ENCODE measurements around the gene ZC3H12C. TPM values are rescaled to one million over a fixed set of nuclear protein-coding genes. Genes with fewer than 3 reads are reported as not detected.

Gene ZC3H12C
- total and polyA plus RNA-seq, 2 of the 13 experiments (the other 11 are each of a cell fraction or from before 2014, with no cell fraction given): 2.4 to 5.7 TPM

DNA sequence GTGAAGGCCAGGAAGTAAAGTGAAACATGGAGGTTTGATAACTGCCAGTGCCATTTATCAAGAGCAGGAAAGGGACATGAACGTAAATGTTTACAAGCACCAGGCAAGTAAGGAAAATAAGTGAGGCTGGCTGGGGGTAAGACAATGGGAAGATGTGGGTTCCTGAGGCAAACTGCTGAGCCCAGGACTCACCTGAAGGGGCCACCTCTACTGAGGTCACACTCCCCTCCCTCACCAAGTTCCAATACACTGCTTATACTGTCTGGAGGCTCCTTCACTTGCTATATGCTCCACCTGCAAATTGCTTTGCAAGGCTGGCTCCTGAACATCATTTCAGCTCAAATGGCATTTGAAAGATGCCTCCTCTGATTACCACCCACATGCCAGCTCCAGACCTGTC, 10.3 kb upstream of the ZC3H12C start (continued):
- TF ChIP-seq, protein P1, sequence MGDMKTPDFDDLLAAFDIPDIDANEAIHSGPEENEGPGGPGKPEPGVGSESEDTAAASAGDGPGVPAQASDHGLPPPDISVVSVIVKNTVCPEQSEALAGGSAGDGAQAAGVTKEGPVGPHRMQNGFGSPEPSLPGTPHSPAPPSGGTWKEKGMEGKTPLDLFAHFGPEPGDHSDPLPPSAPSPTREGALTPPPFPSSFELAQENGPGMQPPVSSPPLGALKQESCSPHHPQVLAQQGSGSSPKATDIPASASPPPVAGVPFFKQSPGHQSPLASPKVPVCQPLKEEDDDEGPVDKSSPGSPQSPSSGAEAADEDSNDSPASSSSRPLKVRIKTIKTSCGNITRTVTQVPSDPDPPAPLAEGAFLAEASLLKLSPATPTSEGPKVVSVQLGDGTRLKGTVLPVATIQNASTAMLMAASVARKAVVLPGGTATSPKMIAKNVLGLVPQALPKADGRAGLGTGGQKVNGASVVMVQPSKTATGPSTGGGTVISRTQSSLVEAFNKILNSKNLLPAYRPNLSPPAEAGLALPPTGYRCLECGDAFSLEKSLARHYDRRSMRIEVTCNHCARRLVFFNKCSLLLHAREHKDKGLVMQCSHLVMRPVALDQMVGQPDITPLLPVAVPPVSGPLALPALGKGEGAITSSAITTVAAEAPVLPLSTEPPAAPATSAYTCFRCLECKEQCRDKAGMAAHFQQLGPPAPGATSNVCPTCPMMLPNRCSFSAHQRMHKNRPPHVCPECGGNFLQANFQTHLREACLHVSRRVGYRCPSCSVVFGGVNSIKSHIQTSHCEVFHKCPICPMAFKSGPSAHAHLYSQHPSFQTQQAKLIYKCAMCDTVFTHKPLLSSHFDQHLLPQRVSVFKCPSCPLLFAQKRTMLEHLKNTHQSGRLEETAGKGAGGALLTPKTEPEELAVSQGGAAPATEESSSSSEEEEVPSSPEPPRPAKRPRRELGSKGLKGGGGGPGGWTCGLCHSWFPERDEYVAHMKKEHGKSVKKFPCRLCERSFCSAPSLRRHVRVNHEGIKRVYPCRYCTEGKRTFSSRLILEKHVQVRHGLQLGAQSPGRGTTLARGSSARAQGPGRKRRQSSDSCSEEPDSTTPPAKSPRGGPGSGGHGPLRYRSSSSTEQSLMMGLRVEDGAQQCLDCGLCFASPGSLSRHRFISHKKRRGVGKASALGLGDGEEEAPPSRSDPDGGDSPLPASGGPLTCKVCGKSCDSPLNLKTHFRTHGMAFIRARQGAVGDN (CRISPR knock-in tag; IDR thresholded peaks at IDR 0.05): no peak
- TF ChIP-seq ZNF562 (CRISPR knock-in tag; IDR thresholded peaks at IDR 0.05; ENCODE audit: borderline replicate concordance) (no peak), ZNF335 (CRISPR knock-in tag; IDR thresholded peaks at IDR 0.05) (no peak), ZNF674 (CRISPR knock-in tag; IDR thresholded peaks at IDR 0.05; ENCODE audit: low read depth) (no peak)
- TF ChIP-seq, protein P2, sequence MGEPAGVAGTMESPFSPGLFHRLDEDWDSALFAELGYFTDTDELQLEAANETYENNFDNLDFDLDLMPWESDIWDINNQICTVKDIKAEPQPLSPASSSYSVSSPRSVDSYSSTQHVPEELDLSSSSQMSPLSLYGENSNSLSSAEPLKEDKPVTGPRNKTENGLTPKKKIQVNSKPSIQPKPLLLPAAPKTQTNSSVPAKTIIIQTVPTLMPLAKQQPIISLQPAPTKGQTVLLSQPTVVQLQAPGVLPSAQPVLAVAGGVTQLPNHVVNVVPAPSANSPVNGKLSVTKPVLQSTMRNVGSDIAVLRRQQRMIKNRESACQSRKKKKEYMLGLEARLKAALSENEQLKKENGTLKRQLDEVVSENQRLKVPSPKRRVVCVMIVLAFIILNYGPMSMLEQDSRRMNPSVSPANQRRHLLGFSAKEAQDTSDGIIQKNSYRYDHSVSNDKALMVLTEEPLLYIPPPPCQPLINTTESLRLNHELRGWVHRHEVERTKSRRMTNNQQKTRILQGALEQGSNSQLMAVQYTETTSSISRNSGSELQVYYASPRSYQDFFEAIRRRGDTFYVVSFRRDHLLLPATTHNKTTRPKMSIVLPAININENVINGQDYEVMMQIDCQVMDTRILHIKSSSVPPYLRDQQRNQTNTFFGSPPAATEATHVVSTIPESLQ (CRISPR knock-in tag; conservative IDR thresholded peaks at IDR 0.05): no peak

DNA sequence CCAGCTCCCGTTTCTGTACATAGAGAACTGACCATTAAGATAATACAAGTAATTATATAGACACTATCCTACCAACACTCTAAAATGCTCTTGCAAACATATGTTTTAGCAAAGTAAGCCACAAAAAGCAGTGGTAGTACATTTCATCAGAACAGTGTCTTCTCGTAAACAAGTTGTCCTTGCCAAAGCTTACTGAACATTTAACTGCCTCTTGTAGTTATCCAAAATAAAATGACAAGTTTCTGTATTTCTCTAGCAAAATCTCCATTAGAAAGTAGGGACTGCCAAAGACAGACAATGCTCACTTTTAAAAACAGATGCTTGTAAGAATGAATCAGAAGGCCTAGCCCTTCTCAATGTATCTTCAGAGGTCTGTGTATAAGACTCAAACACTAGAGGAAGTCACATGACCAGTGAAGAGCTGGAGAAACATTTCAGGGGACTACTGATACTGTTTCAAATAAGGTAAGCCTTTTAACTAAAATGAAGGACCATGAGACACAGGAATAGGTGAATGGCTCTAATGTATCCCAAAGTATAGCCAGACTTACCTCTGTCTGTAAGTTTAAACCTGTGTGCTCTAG, 7.8 kb upstream of the ZC3H12C start:
- Histone ChIP-seq H4K20me1 (ENCODE audit: insufficient read depth, low read length) (no peaks in the 10 kb centered on the region), H3K36me3 (replicated peaks in 1 of 2; ENCODE audit: control insufficient read depth in 1 of 2, insufficient read depth in 2 of 2, low read length in 2 of 2) (no peaks in the 10 kb centered on the region), H3K27me3 (ENCODE audit: control insufficient read depth in 1 of 2, insufficient read depth in 2 of 2, low read length in 2 of 2) (peaks cover 1 to 13% of the 10 kb centered on the region in 2 experiments; a peak in 2 of 5 replicates), H3K79me2 (ENCODE audit: insufficient read depth, low read length) (no peaks in the 10 kb centered on the region), H2AFZ (ENCODE audit: low read length) (no peak overlapping the region), H3K4me2 (ENCODE audit: low read depth, low read length) (no peak overlapping the region), H3K4me3 (replicated peaks in 1 of 3; ENCODE audit: insufficient read depth in 1 of 3, low read depth in 2 of 3, low read length in 3 of 3) (no peak overlapping the region), H3K9ac (ENCODE audit: insufficient read depth, low read depth, low read length) (no peak overlapping the region), H3K27ac (ENCODE audit: extremely low read length, insufficient read depth, low read length) (no peak overlapping the region), H3K9me3 (ENCODE audit: low read length) (no peaks in the 10 kb centered on the region), H3K4me1 (ENCODE audit: insufficient read depth, low read length) (no peaks in the 10 kb centered on the region)
- intact Hi-C loops (cut with micrococcal nuclease; ENCODE audit: unreplicated experiment): loop anchor here (2.0 kb wide), 1 partner anchor 27 kb away; no protein-coding TSS in a partner anchor
- ATAC-seq: no peak
- POLR2A ChIA-PET: no interaction called here
- in situ Hi-C loops (cut with HindIII; ENCODE audit: extremely low pct_ligation_motif_present, low pct_unique_long_range_greater_than_20kb): no loop called here
- no peak for FAIRE-seq
- 30% methylated on average over 2 of the region's 2 CpGs for whole genome bisulfite sequencing (ENCODE audit: low lambda C conversion rate)
- no TSS peak for BruUV-seq (replicated peaks)
- CTCF ChIA-PET (ENCODE audit: low intra/inter-chr PET ratio, low total read pairs): no interaction called here
- no peak for DNase-seq (ENCODE audit: low spot score)
- TF ChIP-seq, protein P3, sequence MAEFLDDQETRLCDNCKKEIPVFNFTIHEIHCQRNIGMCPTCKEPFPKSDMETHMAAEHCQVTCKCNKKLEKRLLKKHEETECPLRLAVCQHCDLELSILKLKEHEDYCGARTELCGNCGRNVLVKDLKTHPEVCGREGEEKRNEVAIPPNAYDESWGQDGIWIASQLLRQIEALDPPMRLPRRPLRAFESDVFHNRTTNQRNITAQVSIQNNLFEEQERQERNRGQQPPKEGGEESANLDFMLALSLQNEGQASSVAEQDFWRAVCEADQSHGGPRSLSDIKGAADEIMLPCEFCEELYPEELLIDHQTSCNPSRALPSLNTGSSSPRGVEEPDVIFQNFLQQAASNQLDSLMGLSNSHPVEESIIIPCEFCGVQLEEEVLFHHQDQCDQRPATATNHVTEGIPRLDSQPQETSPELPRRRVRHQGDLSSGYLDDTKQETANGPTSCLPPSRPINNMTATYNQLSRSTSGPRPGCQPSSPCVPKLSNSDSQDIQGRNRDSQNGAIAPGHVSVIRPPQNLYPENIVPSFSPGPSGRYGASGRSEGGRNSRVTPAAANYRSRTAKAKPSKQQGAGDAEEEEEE (CRISPR knock-in tag; IDR thresholded peaks at IDR 0.05; ENCODE audit: borderline replicate concordance): no peak
- TF ChIP-seq DMAP1 (CRISPR knock-in tag; IDR thresholded peaks at IDR 0.05) (no peak), ZSCAN29 (CRISPR knock-in tag; conservative IDR thresholded peaks at IDR 0.05) (no peak), ZNF432 (CRISPR knock-in tag; IDR thresholded peaks at IDR 0.05; ENCODE audit: borderline replicate concordance) (no peak), GPN1 (CRISPR knock-in tag; IDR thresholded peaks at IDR 0.05; ENCODE audit: borderline replicate concordance) (no peak), ZBTB38 (CRISPR knock-in tag; IDR thresholded peaks at IDR 0.05) (no peak), ZNF431 (CRISPR knock-in tag; IDR thresholded peaks at IDR 0.05; ENCODE audit: borderline replicate concordance, low read depth) (no peak), SRF (IDR thresholded peaks at IDR 0.05; ENCODE audit: low read depth, low read length) (no peak), HNRNPH1 (optimal IDR thresholded peaks at IDR 0.05; ENCODE audit: low read depth, low read length) (no peak)
- TF ChIP-seq, protein P4, sequence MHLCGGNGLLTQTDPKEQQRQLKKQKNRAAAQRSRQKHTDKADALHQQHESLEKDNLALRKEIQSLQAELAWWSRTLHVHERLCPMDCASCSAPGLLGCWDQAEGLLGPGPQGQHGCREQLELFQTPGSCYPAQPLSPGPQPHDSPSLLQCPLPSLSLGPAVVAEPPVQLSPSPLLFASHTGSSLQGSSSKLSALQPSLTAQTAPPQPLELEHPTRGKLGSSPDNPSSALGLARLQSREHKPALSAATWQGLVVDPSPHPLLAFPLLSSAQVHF (CRISPR knock-in tag; IDR thresholded peaks at IDR 0.05): no peak
